ENCODE results near the gene IGIP.

Gene IGIP

DNA sequence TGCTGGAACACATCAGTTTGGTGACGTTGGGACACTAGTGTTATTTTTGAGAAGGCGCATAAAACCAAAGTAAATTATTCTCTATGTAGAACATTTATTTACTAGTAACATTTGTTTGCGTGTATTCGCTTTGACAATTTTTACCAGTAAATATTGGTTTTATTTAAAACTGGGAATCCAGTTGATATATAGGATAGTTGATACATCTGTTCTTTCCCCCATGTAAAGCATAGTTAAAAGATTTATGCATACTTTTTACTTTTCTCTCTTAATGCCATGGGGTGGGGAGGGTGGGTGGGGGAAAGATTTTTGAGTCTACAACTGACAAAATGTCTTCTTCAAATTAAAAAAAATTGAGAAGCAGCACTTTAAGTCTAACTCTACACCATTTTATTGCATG, at the start of gene IGIP:
TSS of gene IGIP (plus strand) at position 301 of the 400 bp plus-strand sequence. CDS start 2,540 bp downstream, outside the sequence.
- Mint-ChIP-seq H3K4me3 (no peak within 1 kb of the TSS), H3K36me3 (no peaks in the 10 kb centered on the region), H3K27ac (no peak within 1 kb of the TSS), H3K27me3 (no peaks in the 10 kb centered on the region), H3K4me1 (peaks cover 22% of the 10 kb centered on the region), H3K9me3 (no peaks in the 10 kb centered on the region)
- CTCF ChIA-PET = no interaction called here
- no peak for DNase-seq

DNA sequence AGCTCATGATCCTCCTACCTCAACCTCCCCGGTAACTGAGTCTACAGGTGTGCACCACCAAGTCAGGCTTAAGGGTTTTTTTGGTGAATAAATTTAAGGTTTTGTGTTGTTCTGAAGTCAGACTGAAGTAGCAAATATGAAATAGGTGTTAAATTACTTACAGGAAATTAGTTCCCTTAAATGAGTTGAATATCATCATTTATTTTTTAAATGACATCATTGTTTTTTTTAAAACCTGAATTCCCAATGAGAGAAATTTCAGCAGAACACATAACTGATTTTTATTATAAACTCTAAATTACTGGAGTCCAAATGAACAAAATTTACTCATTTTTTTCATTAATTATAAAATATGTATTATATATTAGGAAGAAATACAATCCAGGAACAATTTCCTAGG, 49.6 kb upstream of the IGIP start:
- Mint-ChIP-seq H3K4me3 (no peak overlapping the region), H3K4me1 (no peaks in the 10 kb centered on the region), H3K27ac (no peak overlapping the region), H3K27me3 (peaks cover 23% of the 10 kb centered on the region), H3K9me3 (no peaks in the 10 kb centered on the region), H3K36me3 (no peaks in the 10 kb centered on the region)
- CTCF ChIA-PET = interaction anchor here (0.8 to 8.4 kb wide), 3 partner anchors 40 to 80 kb away, joined by 4 to 120 read pairs (median 112); no protein-coding TSS in a partner anchor
- DNase-seq = no peak

DNA sequence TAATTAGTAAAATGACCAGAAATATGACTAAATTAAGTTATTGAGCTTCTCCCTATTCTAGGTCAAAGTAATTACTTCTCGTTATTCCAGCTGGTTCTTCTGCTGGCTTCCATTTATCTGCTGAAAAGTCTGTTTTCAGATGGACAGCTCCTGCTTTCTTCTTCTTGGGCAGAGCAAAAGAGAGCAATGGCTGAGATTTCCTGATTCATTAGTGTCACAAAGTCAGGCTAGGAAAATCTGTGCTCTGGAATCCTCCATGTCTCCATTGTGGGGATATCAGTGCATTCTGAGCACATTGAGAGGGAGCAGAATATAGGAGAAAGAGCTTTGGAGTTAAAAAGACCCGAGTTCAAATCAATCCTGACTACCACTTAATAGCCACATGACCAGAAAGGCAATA, 48.9 kb upstream of the IGIP start:
- CTCF ChIA-PET = interaction anchor here (6.1 to 8.4 kb wide), 2 partner anchors 67 to 79 kb away, joined by 112 to 120 read pairs; no protein-coding TSS in a partner anchor
- H3K27me3 Mint-ChIP-seq = peaks cover 29% of the 10 kb centered on the region
- H3K9me3 Mint-ChIP-seq = no peaks in the 10 kb centered on the region
- no peak overlapping the region for H3K27ac Mint-ChIP-seq
- no peaks in the 10 kb centered on the region for H3K36me3 Mint-ChIP-seq
- H3K4me1 Mint-ChIP-seq = no peaks in the 10 kb centered on the region
- DNase-seq = no peak
- no peak overlapping the region for H3K4me3 Mint-ChIP-seq

DNA sequence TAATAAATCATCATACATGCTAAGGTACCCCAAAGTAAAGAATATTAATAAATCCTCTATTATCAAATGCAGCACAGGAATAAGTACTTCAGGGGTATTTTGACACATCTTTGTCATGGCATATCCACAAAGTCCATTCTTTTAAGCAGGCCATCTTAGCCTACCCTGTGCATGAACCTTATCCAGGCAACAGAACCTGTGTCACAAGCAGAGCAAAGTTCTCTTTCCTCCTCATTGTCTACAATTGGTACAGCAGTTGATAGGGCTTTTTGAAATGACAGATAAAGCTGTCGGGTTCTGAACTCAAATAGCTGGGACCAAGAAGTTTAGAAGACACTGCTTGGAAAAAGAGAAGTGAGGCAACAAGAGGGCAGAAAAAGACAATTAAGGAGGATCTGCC, 42.6 kb upstream of the IGIP start:
- Mint-ChIP-seq H3K27me3 (peaks cover 42% of the 10 kb centered on the region), H3K36me3 (no peaks in the 10 kb centered on the region), H3K4me3 (no peak overlapping the region), H3K9me3 (no peaks in the 10 kb centered on the region), H3K4me1 (no peaks in the 10 kb centered on the region), H3K27ac (no peak overlapping the region)
- no peak for DNase-seq
- CTCF ChIA-PET = no interaction called here

DNA sequence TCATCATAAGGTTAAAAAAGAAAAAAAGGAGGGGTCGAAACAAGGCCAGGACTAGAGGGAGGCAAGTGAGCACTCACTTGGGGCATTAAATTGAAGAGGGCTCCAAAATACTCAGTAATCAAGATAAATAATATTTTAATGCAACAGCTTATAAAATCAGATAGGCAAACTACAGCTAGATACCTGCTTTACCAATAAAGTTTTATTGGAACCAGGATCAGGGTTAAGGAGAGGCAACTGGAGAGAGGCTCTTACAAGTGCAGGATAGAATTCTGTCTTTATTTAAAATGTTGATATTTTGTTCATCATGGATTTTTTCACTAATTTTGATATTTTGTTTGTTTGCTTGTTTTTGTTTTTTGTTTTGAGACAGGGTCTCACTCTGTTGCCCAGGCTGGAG, 42.1 kb upstream of the IGIP start:
- peaks cover 47% of the 10 kb centered on the region for H3K27me3 Mint-ChIP-seq
- H3K36me3 Mint-ChIP-seq = no peaks in the 10 kb centered on the region
- CTCF ChIA-PET = no interaction called here
- no peaks in the 10 kb centered on the region for H3K4me1 Mint-ChIP-seq
- no peak overlapping the region for H3K4me3 Mint-ChIP-seq
- H3K9me3 Mint-ChIP-seq = no peaks in the 10 kb centered on the region
- no peak overlapping the region for H3K27ac Mint-ChIP-seq
- DNase-seq = no peak

DNA sequence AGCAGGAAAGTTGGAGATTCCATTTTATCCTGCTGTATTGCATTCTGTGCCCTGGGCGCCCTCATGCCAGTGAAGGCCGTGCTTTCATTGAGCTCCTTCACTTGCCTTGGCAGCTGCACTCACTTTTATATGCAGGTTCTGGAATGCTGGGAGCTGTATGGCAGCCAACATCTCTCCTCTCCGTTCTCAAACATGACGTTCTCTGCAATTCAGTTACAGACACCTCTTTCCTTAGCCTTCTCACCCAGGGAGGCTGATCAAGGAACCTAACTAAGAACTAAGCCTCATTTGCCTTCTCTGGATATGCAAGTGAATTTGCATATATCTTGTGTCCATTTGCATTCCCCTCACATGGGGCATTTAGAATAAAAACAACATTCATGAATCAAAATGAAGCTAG, 41.2 kb upstream of the IGIP start:
- DNase-seq = no peak
- H3K9me3 Mint-ChIP-seq = peaks cover 4% of the 10 kb centered on the region
- H3K4me1 Mint-ChIP-seq = no peaks in the 10 kb centered on the region
- H3K36me3 Mint-ChIP-seq = peaks cover 2% of the 10 kb centered on the region
- H3K27ac Mint-ChIP-seq = no peak overlapping the region
- CTCF ChIA-PET = interaction anchor here (0.8 to 1.1 kb wide), 2 partner anchors 9 to 22 kb away, joined by 3 read pairs; no protein-coding TSS in a partner anchor
- peaks cover 47% of the 10 kb centered on the region for H3K27me3 Mint-ChIP-seq
- no peak overlapping the region for H3K4me3 Mint-ChIP-seq

DNA sequence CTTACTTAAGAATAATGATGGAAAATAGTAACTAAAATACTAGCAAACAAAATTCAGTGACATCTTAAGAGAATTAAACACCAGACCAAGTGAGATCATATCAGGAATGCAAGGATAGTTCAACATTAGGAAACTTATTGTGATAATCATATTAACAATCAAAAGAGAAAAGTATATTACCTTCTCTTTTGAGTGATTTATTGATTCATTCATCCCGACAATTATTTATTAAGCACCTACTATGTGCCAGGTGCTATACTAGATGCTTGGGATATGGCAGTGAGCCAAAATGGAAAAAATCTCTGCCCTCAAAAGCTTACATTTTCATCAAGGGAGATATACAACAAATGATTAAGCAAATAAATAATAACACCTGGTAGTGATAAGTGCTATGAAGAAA, 35.5 kb upstream of the IGIP start:
- H3K4me3 Mint-ChIP-seq = no peak overlapping the region
- DNase-seq = no peak
- CTCF ChIA-PET = no interaction called here
- H3K9me3 Mint-ChIP-seq = peaks cover 17% of the 10 kb centered on the region
- peaks cover 3% of the 10 kb centered on the region for H3K36me3 Mint-ChIP-seq
- no peak overlapping the region for H3K27ac Mint-ChIP-seq
- no peaks in the 10 kb centered on the region for H3K4me1 Mint-ChIP-seq
- peaks cover 28% of the 10 kb centered on the region for H3K27me3 Mint-ChIP-seq

DNA sequence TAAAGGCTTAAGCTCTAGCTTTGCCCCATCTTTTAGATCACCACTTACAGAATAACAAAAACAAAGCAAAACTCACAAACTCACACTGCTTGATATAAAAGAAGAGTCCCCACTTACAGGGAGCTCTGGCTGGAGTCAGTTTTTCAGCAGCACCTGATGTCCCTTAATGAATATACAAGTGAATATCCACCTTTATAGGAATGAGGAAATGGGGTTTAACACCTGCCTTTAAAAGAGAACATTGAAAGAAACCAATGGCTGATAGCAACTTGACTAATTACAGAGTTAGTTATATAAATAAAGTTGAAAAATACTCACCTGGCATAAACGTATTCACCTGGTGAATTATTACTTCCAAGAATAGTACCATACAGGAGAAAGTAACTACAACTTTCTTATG, 32.6 kb upstream of the IGIP start:
- H3K27me3 Mint-ChIP-seq = peaks cover 18% of the 10 kb centered on the region
- no peak overlapping the region for H3K4me3 Mint-ChIP-seq
- no peaks in the 10 kb centered on the region for H3K4me1 Mint-ChIP-seq
- peaks cover 17% of the 10 kb centered on the region for H3K9me3 Mint-ChIP-seq
- no peak for DNase-seq
- CTCF ChIA-PET = no interaction called here
- peaks cover 3% of the 10 kb centered on the region for H3K36me3 Mint-ChIP-seq
- H3K27ac Mint-ChIP-seq = no peak overlapping the region

DNA sequence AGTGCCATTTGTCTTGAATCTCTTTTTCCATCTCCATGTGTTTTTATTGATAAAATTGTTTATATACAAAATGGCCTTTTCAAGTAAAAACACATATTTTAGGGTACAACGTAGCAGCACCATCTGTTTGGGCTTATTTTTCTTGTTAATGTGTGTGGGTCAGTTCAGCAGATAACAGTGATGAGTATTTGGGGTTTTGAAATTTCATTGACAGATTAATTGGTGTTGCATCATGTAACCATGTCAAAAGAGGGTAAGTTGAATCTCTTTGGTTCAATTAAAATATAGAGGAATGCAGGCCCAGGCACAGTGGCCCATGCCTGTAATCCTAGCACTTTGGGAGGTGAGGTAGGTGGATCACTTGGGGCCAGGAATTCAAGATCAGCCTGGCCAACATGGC, 31.9 kb upstream of the IGIP start:
- Mint-ChIP-seq H3K27ac (no peak overlapping the region), H3K4me3 (no peak overlapping the region), H3K4me1 (no peaks in the 10 kb centered on the region), H3K9me3 (peaks cover 17% of the 10 kb centered on the region), H3K36me3 (peaks cover 3% of the 10 kb centered on the region), H3K27me3 (peaks cover 14% of the 10 kb centered on the region)
- CTCF ChIA-PET = interaction anchor here (1.0 kb wide), 1 partner anchor 21 kb away, joined by 3 read pairs; no protein-coding TSS in a partner anchor
- DNase-seq = no peak

DNA sequence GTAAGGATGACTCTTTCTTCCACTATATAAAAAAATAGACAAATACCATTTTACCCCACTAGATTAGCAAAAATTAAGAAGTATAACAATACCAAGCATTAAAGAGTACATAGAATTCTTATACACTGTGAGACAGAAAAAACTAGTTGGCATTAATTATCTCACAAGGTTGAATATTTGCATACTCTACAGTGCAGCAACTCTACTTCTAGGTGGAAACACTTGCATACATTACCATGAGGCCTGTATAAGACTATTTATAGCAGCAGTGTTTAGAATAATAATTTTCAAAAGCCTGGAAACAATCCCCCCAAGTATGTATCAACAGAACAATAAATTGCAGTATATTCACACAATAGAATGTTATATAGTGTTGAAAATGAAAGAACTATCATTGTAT, 30.8 kb upstream of the IGIP start:
- Mint-ChIP-seq H3K4me1 (no peaks in the 10 kb centered on the region), H3K27ac (no peak overlapping the region), H3K4me3 (no peak overlapping the region), H3K9me3 (peaks cover 11% of the 10 kb centered on the region), H3K27me3 (peaks cover 20% of the 10 kb centered on the region), H3K36me3 (no peaks in the 10 kb centered on the region)
- no peak for DNase-seq
- CTCF ChIA-PET = interaction anchor here (1.0 kb wide), 1 partner anchor 22 kb away, joined by 3 read pairs; no protein-coding TSS in a partner anchor

DNA sequence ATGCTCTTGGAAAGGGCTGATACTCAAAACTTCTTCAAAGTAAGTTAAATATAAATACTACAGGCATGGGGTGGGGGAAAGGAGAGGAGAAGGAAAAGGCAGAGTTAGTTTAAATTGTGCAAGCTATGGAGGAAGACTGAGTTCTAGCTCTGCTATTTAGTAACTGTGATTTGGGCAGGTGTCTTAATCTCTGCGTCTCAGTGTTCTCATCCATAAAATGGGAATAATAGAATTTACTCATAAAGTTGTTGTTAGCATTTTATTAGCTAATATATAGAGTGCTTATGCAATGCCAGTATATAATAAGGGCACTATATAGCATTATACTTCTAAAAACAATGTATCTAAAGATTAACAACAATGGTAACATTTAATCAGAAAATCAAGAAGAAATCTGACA, 24.6 kb upstream of the IGIP start:
- DNase-seq = no peak
- Mint-ChIP-seq H3K9me3 (no peaks in the 10 kb centered on the region), H3K27ac (no peak overlapping the region), H3K27me3 (peaks cover 19% of the 10 kb centered on the region), H3K36me3 (no peaks in the 10 kb centered on the region), H3K4me3 (no peak overlapping the region), H3K4me1 (peaks cover 3% of the 10 kb centered on the region)
- CTCF ChIA-PET = no interaction called here

DNA sequence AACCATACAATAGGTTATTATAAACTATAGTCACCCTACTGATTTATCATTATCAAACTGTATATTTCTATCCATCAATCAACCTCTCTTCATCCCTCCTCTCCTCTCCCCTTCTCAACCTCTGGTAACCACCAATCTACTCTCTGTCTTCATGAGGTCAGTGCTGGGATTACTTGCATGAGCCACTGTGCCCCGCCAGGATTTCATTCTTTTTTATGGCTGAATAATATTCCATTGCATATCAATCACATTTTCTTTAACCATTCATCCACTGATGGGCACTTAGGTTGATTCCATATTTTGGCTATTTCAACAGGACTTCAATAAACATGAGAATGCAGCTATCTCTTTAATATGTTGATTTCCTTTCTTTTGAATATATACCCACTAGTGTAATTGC, 22.6 kb upstream of the IGIP start:
- no peaks in the 10 kb centered on the region for H3K9me3 Mint-ChIP-seq
- DNase-seq = no peak
- CTCF ChIA-PET = no interaction called here
- no peak overlapping the region for H3K27ac Mint-ChIP-seq
- no peak overlapping the region for H3K4me3 Mint-ChIP-seq
- H3K27me3 Mint-ChIP-seq = peaks cover 27% of the 10 kb centered on the region
- H3K4me1 Mint-ChIP-seq = peaks cover 15% of the 10 kb centered on the region
- H3K36me3 Mint-ChIP-seq = no peaks in the 10 kb centered on the region

DNA sequence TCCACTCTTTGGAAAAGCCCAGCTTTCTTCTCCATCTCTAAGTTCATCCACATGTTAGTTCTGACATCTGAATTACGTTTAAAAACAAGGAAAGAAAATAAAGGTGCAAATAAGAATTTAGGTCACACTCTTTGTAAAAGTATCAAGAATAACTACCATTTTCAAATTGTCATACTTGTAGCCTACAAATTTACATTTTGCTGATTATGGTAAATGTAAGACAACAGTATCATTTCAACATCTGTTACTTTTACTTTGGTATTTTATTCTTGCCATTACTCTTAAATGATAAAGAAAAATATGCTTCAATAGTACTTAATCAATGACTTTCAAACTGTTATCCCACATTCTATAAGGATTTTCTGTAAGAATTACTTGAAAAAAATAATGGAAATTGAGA, 21.6 kb upstream of the IGIP start:
- Mint-ChIP-seq H3K27ac (no peak overlapping the region), H3K36me3 (peaks cover 3% of the 10 kb centered on the region), H3K9me3 (no peaks in the 10 kb centered on the region), H3K4me3 (no peak overlapping the region), H3K4me1 (peaks cover 19% of the 10 kb centered on the region), H3K27me3 (peaks cover 33% of the 10 kb centered on the region)
- CTCF ChIA-PET = interaction anchor here (0.9 kb wide), 1 partner anchor 16 kb away, joined by 3 read pairs; no protein-coding TSS in a partner anchor
- no peak for DNase-seq

DNA sequence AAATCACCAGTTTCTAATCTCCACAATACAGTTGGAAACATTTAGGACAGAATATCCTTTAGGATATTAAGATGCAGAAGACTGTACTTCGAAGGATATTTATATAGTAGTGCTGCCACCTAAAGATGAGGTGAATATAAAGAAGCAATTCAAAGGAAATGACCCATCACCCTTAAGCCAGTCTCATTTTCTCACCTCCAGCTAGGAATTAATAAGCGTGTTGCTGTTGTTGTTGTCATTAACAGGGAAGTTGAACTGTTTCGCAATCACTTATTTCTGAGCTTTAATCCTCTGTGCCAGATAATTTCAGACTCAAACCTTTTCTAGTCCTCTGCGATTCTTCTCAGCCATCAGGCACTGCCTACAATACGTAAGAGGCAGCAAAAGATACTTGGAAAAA, 19.6 kb upstream of the IGIP start:
- CTCF ChIA-PET = interaction anchor here (0.9 to 2.1 kb wide), 7 partner anchors 10 to 38 kb away, joined by 3 to 5 read pairs (median 3); no protein-coding TSS in a partner anchor
- Mint-ChIP-seq H3K4me1 (peaks cover 33% of the 10 kb centered on the region), H3K27ac (peak overlapping the region; percentile 98), H3K4me3 (no peak overlapping the region), H3K36me3 (peaks cover 8% of the 10 kb centered on the region), H3K27me3 (peaks cover 28% of the 10 kb centered on the region), H3K9me3 (no peaks in the 10 kb centered on the region)
- DNase-seq = no peak

DNA sequence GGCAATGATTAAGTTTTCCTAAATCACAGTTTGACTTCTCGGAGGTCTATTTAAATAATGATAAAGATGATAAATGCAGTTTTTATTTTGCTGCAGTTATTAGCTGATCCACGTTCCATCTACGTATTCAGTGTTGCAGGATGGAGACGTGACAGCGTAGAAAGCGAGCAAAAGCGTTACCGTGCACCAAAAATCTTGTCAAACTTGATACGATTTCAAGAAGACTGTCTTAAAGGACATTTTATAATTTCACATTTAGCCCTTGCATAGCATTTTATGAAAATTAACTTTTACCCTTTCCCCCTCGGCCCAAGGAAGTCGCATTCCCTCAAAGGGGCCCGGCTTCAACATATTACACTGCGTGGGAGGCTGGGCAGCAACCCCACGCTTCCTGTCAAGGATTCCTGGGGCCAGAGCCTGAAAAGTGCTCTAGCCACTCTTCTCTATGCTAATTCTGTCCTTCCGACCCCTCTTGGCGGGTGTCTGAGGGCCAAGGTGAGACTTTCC, 18.9 kb upstream of the IGIP start:
- H3K27me3 Mint-ChIP-seq = peaks cover 36% of the 10 kb centered on the region
- CTCF ChIA-PET = interaction anchor here (1.0 to 1.7 kb wide), 3 partner anchors 34 to 38 kb away, joined by 5 to 11 read pairs (median 5); no protein-coding TSS in a partner anchor
- H3K9me3 Mint-ChIP-seq = no peaks in the 10 kb centered on the region

More for the DNA sequence above, 18.9 kb upstream of the IGIP start:
- Mint-ChIP-seq H3K4me1 (peaks cover 40% of the 10 kb centered on the region), H3K27ac (peak overlapping the region; percentile 98), H3K4me3 (peak overlapping the region; percentile 97), H3K36me3 (peaks cover 8% of the 10 kb centered on the region)
- no peak for DNase-seq

All from activated naive CD4-positive, alpha-beta T cell treated with anti-CD3 and anti-CD28 coated beads, Interleukin-2, amount 10 ng/mL, durations not matched to agents 7 days and 5 days (primary cell).